Vagina (tissue), 2 donors: ENCODE data around the gene KLC1. TPM values are rescaled to one million over a fixed set of nuclear protein-coding genes. Genes with fewer than 3 reads are reported as not detected.
A peak's percentile ranks its signal among the peaks of the same experiment; 100 is the strongest.

Source experiments
- DNase-seq, 2 donors: peaks; one replicate each; pipeline ENCODE4 v3.0.0-alpha.2; 2017; ENCODE audit errors: extremely low spot score in 2 of 2
- H3K27ac ChIP-seq: fragments of 200-600 bp; sonication (generic); one replicate; pipeline ENCODE4 v1.5.1; 2019
- H3K27me3 ChIP-seq: fragments of 200-600 bp; sonication (generic); one replicate; pipeline ENCODE4 v1.5.1; 2019
- H3K36me3 ChIP-seq, 2 donors: fragments of 200-600 bp; sonication (generic); one replicate each; pipeline ENCODE4 v1.5.1; 2017 to 2019
- H3K4me1 ChIP-seq: fragments of 200-600 bp; sonication (generic); one replicate; pipeline ENCODE4 v1.5.1; 2019
- H3K4me3 ChIP-seq, 2 donors: fragments of 200-600 bp; sonication (generic); 1 replicate in 1 of 2; 2 replicates in 1 of 2; pipeline ENCODE4 v1.5.1; 2016 to 2019
- H3K9me3 ChIP-seq: fragments of 200-600 bp; sonication (generic); one replicate; pipeline ENCODE4 v1.5.1; 2019
- CTCF ChIP-seq, 3 experiments: fragments of 450-650 bp in 2 of 3; fragments of 200-600 bp in 1 of 3; sonication (generic) in 1 of 3; IDR thresholded peaks; one replicate each; pipeline ENCODE4 v1.5.1; 2017 to 2019; ENCODE audit warnings: antibody characterized with exemption in 3 of 3, mild to moderate bottlenecking in 2 of 3, moderate library complexity in 2 of 3
- POLR2A ChIP-seq, 2 donors: fragments of 450-650 bp; IDR thresholded peaks; one replicate each; pipeline ENCODE4 v1.6.1; 2017; ENCODE audit warnings: antibody characterized with exemption in 2 of 2, mild to moderate bottlenecking in 2 of 2, moderate library complexity in 2 of 2
- POLR2AphosphoS5 ChIP-seq, 2 donors: sonication (generic); formaldehyde crosslinking; IDR thresholded peaks; one replicate each; pipeline ENCODE4 v1.9.0; 2017; ENCODE audit warnings: antibody characterized with exemption in 2 of 2, mild to moderate bottlenecking in 2 of 2, low read depth in 1 of 2; ENCODE audit not compliant: insufficient read depth in 1 of 2
- intact Hi-C: fragments of 100-400 bp; cut with DNase I; formaldehyde crosslinking; loops from one replicate; pipeline ENCODE4 v1.15.1; 2023
- total RNA-seq: library from RNA; depleted of rRNA; stranded (reverse); fragments of >200 nt; gene quantifications from one replicate; pipeline ENCODE4 v1.2.3, GENCODE V29; 2016

KLC1 gene
- total RNA-seq, 1 donor from 2014 or later, result 322 TPM

GRCh38 chr14:103707329-103708263 is 78.6 kb downstream of the KLC1 start:
- Histone ChIP-seq H3K9me3 (no peaks in the 10 kb centered on the region), H3K27ac (no peak overlapping the region), H3K27me3 (no peaks in the 10 kb centered on the region), H3K36me3 (peaks cover 0 to 14% of the 10 kb centered on the region in 2 donors), H3K4me1 (peaks cover 53% of the 10 kb centered on the region), H3K4me3 (no peak overlapping the region)
- TF ChIP-seq POLR2A (IDR thresholded peaks at IDR 0.05) (no peak), CTCF (IDR thresholded peaks at IDR 0.05) (no peak), POLR2AphosphoS5 (IDR thresholded peaks at IDR 0.05; ENCODE audit: insufficient read depth in 1 of 2, low read depth in 1 of 2) (peak in 1 of 2 donors; percentile 28)
- intact Hi-C loops, result no loop called here
- no peak for DNase-seq

GRCh38 chr14:103708750-103709187 is 79.8 kb downstream of the KLC1 start:
- TF ChIP-seq CTCF (IDR thresholded peaks at IDR 0.05) (no peak), POLR2AphosphoS5 (IDR thresholded peaks at IDR 0.05; ENCODE audit: insufficient read depth in 1 of 2, low read depth in 1 of 2) (no peak), POLR2A (IDR thresholded peaks at IDR 0.05) (no peak)
- DNase-seq, result no peak
- Histone ChIP-seq H3K4me1 (peaks cover 65% of the 10 kb centered on the region), H3K9me3 (no peaks in the 10 kb centered on the region), H3K27me3 (no peaks in the 10 kb centered on the region), H3K36me3 (peaks cover 0 to 7% of the 10 kb centered on the region in 2 donors), H3K4me3 (no peak overlapping the region), H3K27ac (no peak overlapping the region)
- intact Hi-C loops, result no loop called here

- Histone ChIP-seq H3K27me3 (no peaks in the 10 kb centered on the region), H3K36me3 (peaks cover 0 to 5% of the 10 kb centered on the region in 2 donors), H3K4me1 (peaks cover 75% of the 10 kb centered on the region), H3K9me3 (no peaks in the 10 kb centered on the region), H3K4me3 (no peak overlapping the region), H3K27ac (no peak overlapping the region)
- intact Hi-C loops, result no loop called here
- TF ChIP-seq POLR2A (IDR thresholded peaks at IDR 0.05) (no peak), CTCF (IDR thresholded peaks at IDR 0.05) (no peak), POLR2AphosphoS5 (IDR thresholded peaks at IDR 0.05; ENCODE audit: insufficient read depth in 1 of 2, low read depth in 1 of 2) (no peak)
- DNase-seq, result no peak
Observed at GRCh38 chr14:103709814-103710213, 80.8 kb downstream of the KLC1 start.

- H3K36me3 ChIP-seq, result peaks cover 0 to 5% of the 10 kb centered on the region in 2 donors
- H3K4me3 ChIP-seq, result no peak overlapping the region
- no peak for TF ChIP-seq CTCF (IDR thresholded peaks at IDR 0.05)
- peak in 1 of 2 donors; percentile 61 for TF ChIP-seq POLR2AphosphoS5 (IDR thresholded peaks at IDR 0.05; ENCODE audit: insufficient read depth in 1 of 2, low read depth in 1 of 2)
- H3K27ac ChIP-seq, result peak overlapping the region; percentile 22
- no peaks in the 10 kb centered on the region for H3K27me3 ChIP-seq
- no peaks in the 10 kb centered on the region for H3K9me3 ChIP-seq
- intact Hi-C loops, result no loop called here
- peaks cover 78% of the 10 kb centered on the region for H3K4me1 ChIP-seq
- no peak for DNase-seq
Observed at GRCh38 chr14:103710771-103711377, 81.9 kb downstream of the KLC1 start.
